ENCODE data around the gene LSAMP.

LSAMP gene

DNA sequence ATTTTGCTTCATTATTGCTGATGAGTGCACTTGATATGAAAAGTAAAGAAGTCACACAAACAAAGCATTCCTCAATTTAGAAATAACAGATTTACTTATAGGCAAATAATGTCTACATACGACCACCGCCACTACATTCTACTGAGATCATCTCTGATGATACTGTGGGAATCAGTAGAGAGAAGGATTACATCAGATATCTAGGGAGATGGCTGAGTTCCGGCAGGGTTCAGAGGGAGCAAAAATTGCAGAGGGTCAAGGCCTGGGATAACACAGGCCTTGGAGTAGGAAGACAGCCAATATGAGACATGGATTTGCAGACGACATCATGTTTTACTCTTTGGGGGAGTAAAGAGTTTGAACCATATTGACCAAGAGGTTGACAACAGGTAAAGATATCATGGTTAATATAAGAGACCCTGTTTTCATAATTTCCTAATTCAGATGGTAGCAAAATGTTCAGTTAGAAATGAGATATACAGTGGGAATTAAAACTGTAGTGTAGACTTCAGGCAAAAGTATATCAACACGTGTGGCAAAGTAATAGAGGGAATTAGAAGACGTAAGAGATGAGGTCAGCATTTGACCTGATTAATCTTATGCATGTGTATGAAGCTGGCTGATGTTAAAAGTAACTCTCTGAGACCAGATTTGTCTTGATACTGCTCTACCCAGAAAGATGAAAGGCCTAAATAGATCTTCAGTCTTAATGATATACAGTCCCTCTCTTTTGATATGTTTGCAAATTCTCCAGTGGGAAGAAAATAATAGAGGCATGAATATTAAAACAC is 15.6 kb downstream of the LSAMP start:
- no peak for DNase-seq (ENCODE audit: low read depth)

DNA sequence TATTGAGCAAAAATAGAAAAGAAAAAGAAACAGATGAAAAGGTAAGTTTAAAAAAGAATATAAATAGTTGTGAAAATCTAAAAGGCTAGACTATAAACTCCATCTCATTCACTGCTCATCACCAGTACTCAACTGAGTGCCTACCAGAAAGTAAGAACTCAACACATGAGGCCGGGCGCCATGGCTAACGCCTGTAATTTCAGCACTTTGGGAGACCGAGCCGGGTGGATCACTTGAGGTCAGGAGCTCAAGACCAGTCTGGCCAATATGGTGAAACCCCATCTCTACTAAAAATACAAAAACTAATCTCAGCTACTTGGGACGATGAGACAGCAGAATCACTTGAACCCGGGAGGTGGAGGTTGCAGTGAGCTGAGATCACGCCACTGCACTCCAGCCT is 19.3 kb downstream of the LSAMP start:
- no peak for DNase-seq (ENCODE audit: low read depth)

DNA sequence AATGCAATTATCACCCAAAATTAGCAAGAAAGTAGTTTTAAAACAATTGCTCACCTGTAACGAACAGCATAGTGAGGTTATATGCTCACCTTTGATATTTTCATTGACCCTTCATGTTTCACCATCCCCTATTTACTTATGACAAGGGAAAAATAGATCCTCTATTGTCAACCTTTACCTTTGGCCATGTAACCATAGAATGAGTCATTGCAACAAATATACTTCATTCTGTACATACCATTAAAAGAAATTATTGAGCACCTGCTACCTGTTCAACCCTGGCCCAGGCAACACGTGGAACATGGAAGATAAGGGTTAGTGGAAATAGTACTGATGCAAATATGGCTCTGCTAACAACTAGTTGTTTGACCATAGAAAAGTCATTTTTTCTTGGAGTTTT is 20.2 kb downstream of the LSAMP start:
- DNase-seq (ENCODE audit: low read depth) = no peak

DNA sequence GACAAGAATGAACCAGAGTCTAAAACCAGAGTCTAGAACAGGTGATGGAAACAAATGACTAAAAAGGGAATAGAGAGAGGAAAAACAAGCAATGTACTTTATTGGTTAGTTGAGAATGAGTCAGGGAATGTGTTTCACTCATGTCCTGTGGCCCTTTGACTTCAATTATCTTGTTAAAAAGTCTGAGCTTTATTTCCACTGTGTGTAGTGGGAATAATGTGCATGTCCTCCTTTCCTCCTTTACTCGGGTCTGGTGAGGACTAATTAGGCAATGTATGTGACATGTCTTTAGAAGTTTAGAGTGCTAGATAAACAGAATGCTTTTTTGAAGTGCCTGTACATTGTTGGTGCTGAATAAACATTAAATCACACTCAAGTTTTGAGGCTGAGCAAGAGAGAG is 21.3 kb downstream of the LSAMP start:
- no peak for DNase-seq (ENCODE audit: low read depth)

DNA sequence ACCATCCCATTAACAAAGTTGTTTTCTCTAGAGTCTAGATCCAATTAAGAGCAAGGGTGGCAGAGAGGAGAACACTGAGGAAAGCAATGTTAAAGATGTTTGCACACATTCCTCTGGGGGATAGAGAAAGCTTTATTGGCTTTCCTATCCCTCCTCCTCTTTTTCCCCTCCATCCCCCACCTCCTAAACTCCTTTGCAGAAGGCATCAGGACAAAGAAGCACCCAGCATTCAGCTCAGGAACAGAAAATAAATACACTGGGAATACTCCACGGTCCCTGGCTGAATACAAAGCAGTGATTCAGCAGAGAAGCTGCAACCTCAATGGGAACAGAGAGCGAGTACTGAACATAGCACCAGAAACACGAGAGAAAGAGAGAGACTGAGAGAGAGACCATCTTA is 21.9 kb downstream of the LSAMP start:
- no peak for DNase-seq (ENCODE audit: low read depth)

DNA sequence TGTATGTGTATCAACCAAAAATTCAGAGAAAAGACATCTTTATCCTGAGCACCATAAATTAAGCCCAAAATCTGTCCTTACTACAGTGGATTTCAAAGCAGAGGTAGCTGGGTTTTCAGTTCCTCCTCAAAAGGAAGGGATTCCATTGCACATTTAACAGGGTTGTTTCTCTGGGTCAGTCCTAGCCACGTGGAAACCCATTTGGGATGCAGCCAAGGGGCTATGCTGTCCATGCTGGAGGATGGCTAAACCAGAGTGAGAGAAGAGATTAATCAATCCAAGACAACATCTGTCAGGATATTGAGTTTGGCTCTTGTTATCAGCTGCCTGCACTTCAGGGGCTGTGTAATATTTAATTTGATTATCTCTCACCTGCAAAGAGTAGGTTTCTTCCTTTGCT is 28.1 kb downstream of the LSAMP start:
- no peak for DNase-seq (ENCODE audit: low read depth)

DNA sequence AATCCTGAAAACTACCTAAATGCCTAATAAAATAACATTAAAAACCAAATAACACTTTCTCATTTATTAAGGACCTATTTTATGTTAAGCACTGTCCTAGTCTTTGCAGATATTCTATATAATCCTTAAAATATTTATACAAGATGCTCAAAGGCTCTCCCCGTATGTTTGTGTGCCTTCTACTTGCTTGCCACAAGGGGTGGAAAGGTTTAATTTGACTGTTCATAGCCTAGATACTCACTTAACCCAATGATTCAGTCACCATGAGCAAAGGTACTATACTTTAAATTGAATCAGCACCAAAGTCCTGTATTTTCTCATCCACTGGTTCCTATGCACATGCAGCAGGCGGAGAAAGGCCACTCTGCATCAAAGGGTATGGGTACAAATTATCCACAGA is 32.0 kb downstream of the LSAMP start:
- no peak for DNase-seq (ENCODE audit: low read depth)

DNA sequence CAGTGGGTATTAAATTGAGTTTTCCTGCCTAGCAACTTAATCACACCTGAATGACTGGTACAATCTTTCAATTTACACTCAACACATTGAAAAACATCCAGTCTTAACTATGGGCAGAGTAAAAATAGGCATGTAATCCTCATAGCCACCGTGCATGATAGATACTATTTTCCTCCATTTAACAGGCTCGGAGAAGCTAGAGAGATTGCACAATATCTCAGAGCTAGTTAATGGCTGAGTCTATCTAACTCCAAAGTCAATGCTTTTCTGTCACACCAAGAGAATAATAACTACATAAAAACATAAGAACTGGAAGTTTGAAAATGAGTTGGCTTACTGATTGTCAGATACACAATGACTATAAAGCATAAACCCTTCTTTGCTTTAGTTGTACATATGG is 36.8 kb downstream of the LSAMP start:
- no peak for DNase-seq (ENCODE audit: low read depth)

DNA sequence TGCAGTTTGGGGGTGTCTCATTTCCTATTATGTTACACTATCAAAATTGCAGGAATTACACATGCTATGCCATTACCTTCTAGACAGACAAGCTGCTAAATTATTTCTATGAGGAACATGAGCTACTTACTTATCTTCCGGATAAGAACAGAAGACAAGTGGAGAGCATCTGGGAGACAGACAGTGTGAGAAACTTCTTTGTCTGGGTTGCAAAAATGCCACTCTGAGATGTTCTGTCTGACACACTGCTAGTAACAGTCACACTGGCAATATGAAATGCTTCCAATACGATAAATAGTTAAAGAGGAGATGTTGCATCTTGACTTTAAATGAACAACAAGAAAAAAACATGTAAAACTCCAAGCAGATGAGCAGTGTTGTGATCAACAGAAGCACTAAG is 40.1 kb downstream of the LSAMP start:
- no peak for DNase-seq (ENCODE audit: low read depth)

DNA sequence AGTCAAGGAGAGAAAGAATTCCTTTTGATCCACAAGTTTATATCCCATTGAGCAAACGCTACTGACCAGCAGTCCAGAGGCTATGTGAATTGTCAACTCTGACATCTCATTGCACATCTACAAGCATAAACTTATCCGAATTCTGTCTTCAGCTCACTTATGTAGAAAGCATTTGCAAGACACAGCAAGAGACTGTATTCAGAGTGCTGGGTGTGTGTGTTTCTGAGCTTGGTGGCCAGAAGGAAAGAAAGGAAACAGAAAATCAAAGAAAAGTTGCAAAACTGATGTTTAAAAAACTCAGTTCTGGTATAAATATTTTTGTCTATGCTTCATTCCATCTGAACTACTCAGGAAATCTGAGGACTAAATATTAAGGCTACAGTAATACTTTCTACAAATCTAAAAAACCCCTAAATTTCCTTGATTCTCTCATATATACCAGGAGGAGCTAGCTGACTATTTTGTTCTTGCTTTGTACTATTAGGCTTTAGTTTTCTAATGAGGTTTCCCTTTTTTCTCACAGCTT is 45.5 kb downstream of the LSAMP start:
- no peak for DNase-seq (ENCODE audit: low read depth)

DNA sequence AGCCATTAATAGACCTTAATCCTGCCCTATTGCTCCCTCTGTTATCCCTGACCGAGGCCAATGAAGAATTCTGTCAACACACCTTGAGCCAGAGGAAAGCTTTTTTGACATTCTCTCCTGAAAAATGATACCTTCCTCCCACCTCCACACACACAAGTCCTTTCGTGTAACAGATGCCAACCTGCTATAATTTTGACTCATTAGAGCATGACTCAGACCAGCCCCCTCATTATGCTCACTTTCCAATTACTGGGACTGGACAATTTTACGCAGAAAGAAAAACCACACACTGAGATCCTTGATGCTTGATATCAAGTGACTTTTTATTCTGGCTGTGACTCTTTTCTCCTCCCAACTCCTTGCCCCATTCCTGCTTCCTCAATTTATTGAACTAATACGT is 50.9 kb downstream of the LSAMP start:
- no peak for DNase-seq (ENCODE audit: low read depth)

DNA sequence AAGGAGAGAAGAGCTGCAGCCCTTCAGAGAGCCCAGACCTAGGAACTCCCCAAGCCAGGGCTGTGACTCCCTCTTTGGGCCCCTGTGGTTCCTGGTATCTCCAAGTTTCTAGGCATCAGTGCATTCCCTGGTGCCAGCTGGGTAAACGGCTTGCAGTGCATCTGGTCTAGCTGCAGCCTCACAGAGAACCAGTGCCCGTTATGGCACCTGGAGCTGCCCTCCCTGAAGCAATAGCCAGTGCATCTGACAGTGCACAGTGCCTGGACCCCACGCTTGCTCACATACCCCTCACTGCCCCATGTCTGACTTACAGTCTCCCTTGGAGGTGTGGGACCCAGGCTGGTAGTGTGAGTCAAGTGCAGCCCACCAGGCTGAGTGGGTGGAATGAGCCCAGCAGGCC is 52.1 kb downstream of the LSAMP start:
- no peak for DNase-seq (ENCODE audit: low read depth)

DNA sequence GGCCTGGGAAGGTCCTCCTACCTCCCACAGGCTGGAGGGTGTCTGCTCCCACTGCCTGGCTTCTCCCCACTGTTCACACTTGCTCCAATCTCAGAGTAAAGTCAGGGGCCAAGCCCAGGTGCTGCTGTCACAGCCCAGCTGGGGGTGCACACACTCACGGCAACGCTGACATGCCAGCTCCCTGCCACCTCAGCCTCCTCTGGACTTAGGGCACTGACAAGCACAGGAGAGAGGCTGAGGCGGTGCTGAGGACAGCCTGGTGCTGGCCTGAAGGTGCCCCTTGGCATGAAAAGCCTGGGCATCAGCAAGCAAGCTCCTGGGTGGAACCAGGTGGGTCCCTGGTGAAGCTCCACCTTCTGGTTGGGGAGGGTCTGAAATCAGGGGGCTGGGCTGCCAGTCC is 53.0 kb downstream of the LSAMP start:
- DNase-seq (ENCODE audit: low read depth) = no peak

DNA sequence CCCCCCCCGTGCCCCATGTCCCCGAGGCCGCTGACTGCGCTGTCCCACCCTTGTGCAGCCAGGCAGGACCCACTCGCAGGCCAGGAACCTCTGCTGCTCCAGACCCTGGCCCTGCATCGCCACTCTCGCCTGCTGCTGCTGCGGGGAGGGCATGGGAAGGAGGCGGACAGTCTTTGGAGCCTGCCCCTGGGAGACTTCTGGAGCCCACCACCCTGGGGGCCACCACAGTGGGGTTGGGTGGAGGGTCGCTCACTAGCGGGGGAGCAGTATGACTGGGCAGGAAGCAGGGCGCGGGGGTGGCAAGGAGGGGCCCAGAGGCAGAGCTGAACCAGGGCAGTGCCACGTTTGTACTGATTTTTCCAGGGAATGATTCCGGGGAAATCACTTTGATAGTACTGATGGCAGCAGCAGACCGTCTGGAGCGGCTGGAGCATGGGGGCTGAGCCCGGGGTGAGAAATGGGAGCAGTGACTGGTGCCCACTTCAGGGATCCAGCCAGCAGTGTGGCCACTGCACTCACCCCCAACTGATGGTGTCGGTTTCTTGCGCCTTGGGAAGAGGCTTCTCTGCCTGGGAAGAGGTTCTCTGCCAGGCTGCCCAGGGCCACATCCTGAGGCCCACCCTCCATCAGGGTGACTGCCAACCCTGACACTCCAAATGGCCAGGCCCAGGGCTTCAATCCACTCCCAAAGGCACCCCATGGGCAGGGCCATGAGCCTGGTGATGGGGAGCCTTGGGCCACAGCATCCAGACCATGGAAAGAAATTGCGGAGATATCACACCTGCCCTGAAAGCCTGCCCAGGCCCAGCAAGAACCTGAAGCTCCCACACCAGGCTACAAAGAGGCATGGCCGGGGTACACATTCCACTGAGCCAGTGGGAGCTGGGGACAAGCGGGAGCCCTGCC is 53.7 kb downstream of the LSAMP start:
- no peak for DNase-seq (ENCODE audit: low read depth)

DNA sequence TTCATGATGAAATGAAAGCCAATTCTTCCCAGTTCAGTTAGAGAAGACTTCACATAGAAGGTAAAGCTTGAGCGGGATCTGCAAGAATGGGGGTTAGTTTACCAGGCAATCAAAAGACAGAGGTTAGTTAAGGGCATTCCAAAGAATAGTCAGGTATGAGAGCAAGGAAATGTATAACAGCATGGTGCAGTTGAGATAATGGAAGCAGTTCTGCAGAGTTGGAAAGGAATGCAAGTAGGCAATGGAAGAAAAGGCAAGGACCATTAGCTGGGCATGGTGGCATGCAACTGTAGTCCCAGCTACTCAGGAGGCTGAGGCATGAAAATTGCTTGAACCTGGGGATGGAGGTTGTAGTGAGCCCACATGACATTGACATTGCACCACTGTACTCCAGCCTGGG is 55.0 kb downstream of the LSAMP start:
- DNase-seq (ENCODE audit: low read depth) = no peak

DNA sequence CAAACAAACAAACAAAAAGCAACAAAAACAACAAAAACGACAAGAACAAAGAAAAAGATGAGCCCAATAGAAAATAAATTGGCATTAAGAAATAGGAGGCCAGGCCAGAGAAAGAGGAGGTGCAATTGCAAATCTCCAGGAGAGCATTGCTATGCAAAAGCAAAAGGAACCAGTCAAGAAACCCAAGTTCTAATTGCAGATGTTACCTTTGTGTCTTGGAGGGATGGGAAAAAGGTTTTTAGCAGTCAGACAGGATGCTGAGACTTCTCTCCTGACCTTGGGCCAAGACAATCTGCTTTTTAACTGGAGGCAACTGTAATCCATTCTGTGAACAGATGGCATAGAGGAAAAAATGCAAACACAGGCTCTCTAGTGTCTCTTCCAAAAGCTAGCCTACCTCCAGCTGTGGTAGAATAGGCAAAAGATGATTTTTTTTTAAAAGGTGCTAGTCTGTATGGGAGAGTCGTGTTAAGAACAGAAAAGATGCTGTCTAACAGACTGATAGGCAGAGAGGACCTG is 56.4 kb downstream of the LSAMP start:
- DNase-seq (ENCODE audit: low read depth) = no peak

DNA sequence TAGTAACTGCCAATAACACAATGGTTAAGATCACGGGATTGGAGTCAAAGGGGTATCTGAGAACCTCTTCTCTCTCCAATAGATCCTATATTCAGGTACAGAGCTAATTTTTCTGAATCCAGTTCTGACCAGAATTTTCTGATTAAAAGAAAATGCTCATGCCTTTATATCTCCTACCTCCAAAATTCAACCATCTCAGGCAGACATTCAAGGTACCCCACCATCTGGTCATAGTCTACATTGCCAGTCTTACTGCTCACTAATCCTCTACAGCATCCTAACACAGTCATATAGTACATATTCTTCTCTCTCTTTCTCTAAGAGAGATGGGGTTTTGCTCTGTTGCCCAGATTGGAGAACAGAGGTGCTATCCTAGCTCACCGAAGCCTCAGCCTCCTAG is 59.1 kb downstream of the LSAMP start:
- no peak for DNase-seq (ENCODE audit: low read depth)

DNA sequence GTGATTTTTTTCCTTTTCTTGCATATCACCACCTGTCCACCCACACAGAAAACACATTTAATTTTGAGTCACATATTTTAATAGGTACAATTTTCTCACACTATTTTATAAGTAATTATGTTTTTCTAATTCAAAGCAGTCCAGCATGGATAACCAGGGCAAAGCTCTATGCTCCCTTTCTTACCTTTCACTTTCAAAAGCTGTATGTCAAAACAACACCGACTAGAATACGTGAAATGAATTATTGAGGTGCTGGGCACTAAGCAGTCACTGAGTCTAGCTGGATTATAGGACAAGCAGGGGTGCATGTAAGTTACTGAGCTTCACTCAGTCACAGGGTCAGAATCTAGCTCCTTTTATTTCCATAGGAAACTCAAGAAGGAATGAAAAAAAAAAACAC is 60.6 kb downstream of the LSAMP start:
- DNase-seq (ENCODE audit: low read depth) = no peak

DNA sequence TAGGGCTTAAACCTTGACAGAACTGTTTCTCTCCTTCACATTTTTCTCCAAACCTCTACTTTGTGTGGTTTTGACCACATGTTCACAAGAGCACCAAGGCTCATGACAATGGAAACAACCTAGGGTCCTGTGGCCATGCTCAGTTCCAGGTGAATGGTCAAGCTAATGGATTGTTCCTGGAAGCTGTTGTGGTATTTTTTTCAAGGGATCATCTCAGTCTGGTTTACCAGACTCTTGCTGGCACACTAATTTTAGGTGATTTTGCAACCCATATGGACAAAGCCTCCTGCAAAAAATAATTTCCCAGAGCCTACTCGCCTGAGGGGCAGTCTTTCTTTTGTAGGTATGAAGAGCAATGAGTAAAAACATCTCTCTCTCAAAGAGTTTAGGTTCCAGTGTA is 67.2 kb downstream of the LSAMP start:
- DNase-seq (ENCODE audit: low read depth) = no peak

DNA sequence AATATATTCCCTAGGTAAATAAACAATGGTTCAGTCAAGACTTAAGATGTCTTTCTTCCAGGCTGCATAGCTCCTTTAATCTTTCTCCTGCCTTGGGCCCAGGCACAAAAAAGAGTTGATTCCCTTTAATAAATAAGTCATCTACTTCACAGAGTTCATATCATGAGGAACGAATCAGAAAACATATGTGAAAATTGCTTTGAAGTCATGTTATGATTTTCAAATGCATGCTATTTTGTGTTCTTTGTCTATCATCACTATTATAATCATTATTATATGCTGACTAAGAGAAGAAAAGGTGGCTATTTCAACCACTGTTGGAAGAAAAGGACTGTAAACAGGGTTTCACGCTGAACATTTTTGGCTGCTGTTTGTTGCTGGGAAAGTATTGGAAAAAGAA is 70.4 kb downstream of the LSAMP start:
- no peak for DNase-seq (ENCODE audit: low read depth)

DNA sequence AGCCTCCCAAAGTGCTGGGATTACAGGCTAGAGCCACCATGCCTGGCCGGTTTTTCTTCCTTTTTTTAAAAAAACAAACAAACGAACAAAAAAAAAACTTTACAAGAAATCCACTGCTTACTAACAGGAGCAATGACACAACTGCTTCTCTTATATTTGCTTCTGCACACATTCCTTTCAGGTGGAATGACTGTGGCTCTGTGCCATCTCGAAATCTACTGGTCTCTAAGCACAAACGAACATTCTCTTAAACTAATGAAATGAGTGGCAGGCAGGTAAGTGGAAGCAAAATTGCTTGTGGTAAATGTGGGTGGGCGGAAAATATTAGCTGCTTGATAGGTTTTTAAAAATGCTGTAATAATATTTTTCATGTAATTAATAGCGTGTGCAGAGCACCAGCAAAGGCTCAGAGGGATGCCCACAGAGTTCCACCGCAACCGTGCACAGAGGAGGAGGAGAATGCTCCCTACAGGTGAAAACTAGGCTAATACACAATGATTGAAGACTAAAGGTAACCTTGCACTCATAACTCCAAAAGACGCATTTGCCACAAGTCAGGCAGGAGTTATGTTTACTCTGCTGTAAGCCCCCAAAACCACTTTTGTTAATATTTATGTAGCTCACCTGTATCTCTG is 77.4 kb downstream of the LSAMP start:
- no peak for DNase-seq (ENCODE audit: low read depth)

DNA sequence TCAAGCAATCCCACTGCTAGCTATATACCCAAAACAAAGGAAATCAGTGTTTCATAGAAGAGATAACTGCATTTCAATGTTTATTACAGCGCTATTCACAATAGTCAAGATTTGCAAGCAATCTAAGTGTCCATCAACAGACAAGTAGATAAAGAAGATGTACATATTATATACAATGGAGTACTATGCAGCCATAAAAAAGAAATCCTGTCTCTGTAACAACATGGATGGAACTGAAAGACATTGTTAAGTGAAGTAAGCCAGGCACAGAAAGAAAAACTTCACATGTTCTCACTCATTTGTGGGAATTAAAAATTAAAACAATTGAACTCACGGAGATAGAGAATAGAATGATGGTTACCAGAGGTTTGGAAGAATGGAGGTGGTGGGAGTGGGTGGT is 89.2 kb downstream of the LSAMP start:
- no peak for DNase-seq (ENCODE audit: low read depth)

DNA sequence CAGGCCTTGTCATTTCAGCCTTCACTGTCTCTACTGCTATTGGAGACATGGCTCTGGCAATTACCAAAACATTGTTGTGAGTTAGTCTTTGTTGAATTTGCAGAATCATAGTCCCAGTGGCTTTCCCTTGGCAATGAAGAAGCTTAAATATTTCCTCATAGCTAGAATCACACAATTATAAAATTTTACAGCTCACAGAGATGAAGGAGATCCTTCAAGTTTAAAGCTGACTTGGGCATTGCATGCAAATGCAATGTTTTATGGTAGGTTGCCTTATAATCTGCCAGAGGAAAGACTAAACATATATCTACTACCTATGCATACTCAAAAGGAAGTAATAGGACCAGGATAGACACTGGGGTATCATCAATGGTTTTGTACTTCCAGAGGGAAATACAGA is 90.9 kb downstream of the LSAMP start:
- no peak for DNase-seq (ENCODE audit: low read depth)
